Large intestine (tissue), 3 donors: ENCODE measurements around the gene HIGD1C. TPM values are rescaled to one million over a fixed set of nuclear protein-coding genes. Genes with fewer than 3 reads are reported as not detected.
"Not testable (repeated sequence)": the region's sequence is repeated elsewhere in the genome, so short reads cannot be mapped to it uniquely, and the experiment has no call there.

Experiments
- DNase-seq, 2 donors: peaks; one replicate each; pipeline versions ENCODE4 v3.0.0 to v3.0.0-alpha.2; 2013
- H3K27ac ChIP-seq: one replicate; pipeline ENCODE4 v1.5.1; 2013; ENCODE audit warnings: low read length
- H3K27me3 ChIP-seq: 2 replicates; pipeline ENCODE4 v1.6.1; 2013; ENCODE audit warnings: low read length; ENCODE audit not compliant: control insufficient read depth, insufficient read depth
- H3K36me3 ChIP-seq: 2 replicates; pipeline ENCODE4 v1.6.1; 2013; ENCODE audit warnings: low read length; ENCODE audit not compliant: control insufficient read depth, insufficient read depth
- H3K4me1 ChIP-seq: one replicate; pipeline ENCODE4 v1.6.1; 2013; ENCODE audit warnings: low read length; ENCODE audit not compliant: control insufficient read depth, insufficient read depth
- H3K4me3 ChIP-seq: one replicate; pipeline ENCODE4 v1.5.1; 2013; ENCODE audit warnings: low read length
- H3K9me3 ChIP-seq: one replicate; pipeline ENCODE4 v1.6.1; 2013; ENCODE audit warnings: mild to moderate bottlenecking, low read depth, low read length, moderate library complexity; ENCODE audit not compliant: control insufficient read depth
- WGBS: methylation state at CpG from one replicate; pipeline ENCODE4 v1.1.5; 2013; ENCODE audit warnings: low lambda C conversion rate; ENCODE audit not compliant: insufficient coverage; 5-methylcytosine and 5-hydroxymethylcytosine counted together
- polyA plus RNA-seq: library from polyadenylated mRNA; unstranded; fragments of 120-200 nt; gene quantifications from one replicate; pipeline ENCODE4 v1.2.1, GENCODE V29; 2013

Gene HIGD1C
- polyA plus RNA-seq, 1 donor = not detected

- Histone ChIP-seq H3K27me3 (no peaks in the 10 kb centered on the region), H3K9me3 (no peaks in the 10 kb centered on the region), H3K4me3 (peak overlapping the region; percentile 48), H3K36me3 (no peaks in the 10 kb centered on the region), H3K27ac (peak overlapping the region; percentile 63), H3K4me1 (peaks cover 19% of the 10 kb centered on the region)
- DNase-seq = peak; percentile 62 to 84
- no CpG with 5 or more reads among the region's 13 CpGs for WGBS
These were observed 27.7 kb upstream of the HIGD1C start for GRCh38 chr12:50924439-50925341.

GRCh38 chr12:50925342-50925651 lies 27.0 kb upstream of the HIGD1C start:
- Histone ChIP-seq H3K27me3 (no peaks in the 10 kb centered on the region), H3K4me3 (peak overlapping the region; percentile 48), H3K36me3 (no peaks in the 10 kb centered on the region), H3K27ac (peak overlapping the region; percentile 63), H3K9me3 (no peaks in the 10 kb centered on the region), H3K4me1 (peaks cover 19% of the 10 kb centered on the region)
- DNase-seq = peak in 1 of 2 donors; percentile 43
- WGBS = no CpG with 5 or more reads among the region's 7 CpGs

GRCh38 chr12:50925920-50926319 lies 26.4 kb upstream of the HIGD1C start:
- Histone ChIP-seq H3K27ac (peak overlapping the region; percentile 71), H3K9me3 (no peaks in the 10 kb centered on the region), H3K36me3 (no peaks in the 10 kb centered on the region), H3K4me3 (peak overlapping the region; percentile 48), H3K27me3 (no peaks in the 10 kb centered on the region), H3K4me1 (peaks cover 19% of the 10 kb centered on the region)
- no CpG with 5 or more reads among the region's 1 CpG for WGBS
- DNase-seq = no peak

- 67% methylated on average over 1 of the region's 1 CpG for WGBS
- Histone ChIP-seq H3K27ac (peak overlapping the region; percentile 71), H3K9me3 (no peaks in the 10 kb centered on the region), H3K36me3 (no peaks in the 10 kb centered on the region), H3K27me3 (no peaks in the 10 kb centered on the region), H3K4me3 (peak overlapping the region; percentile 48), H3K4me1 (peaks cover 23% of the 10 kb centered on the region)
- DNase-seq = no peak
These were observed 25.9 kb upstream of the HIGD1C start for GRCh38 chr12:50926415-50926814.

- not testable (repeated sequence) for H3K27me3 ChIP-seq, H3K36me3 ChIP-seq, H3K9me3 ChIP-seq
- peak overlapping the region; percentile 8 for H3K4me3 ChIP-seq
- DNase-seq = peak; percentile 61 to 70
- peak overlapping the region; percentile 71 for H3K27ac ChIP-seq
- WGBS = 63% methylated on average over 1 of the region's 3 CpGs
- H3K4me1 ChIP-seq = peaks cover 28% of the 10 kb centered on the region
These were observed 25.4 kb upstream of the HIGD1C start for GRCh38 chr12:50926932-50927331.

GRCh38 chr12:50927356-50927755 lies 25.0 kb upstream of the HIGD1C start:
- peak overlapping the region; percentile 71 for H3K27ac ChIP-seq
- no peaks in the 10 kb centered on the region for H3K27me3 ChIP-seq
- no peaks in the 10 kb centered on the region for H3K36me3 ChIP-seq
- peak overlapping the region; percentile 8 for H3K4me3 ChIP-seq
- H3K9me3 ChIP-seq = no peaks in the 10 kb centered on the region
- peaks cover 33% of the 10 kb centered on the region for H3K4me1 ChIP-seq
- 20% methylated on average over 1 of the region's 2 CpGs for WGBS
- peak in 1 of 2 donors; percentile 31 for DNase-seq

GRCh38 chr12:50927766-50928224 lies 24.5 kb upstream of the HIGD1C start:
- WGBS = no CpG with 5 or more reads among the region's 6 CpGs
- peaks cover 33% of the 10 kb centered on the region for H3K4me1 ChIP-seq
- H3K27me3 ChIP-seq = no peaks in the 10 kb centered on the region
- no peaks in the 10 kb centered on the region for H3K36me3 ChIP-seq
- H3K27ac ChIP-seq = no peak overlapping the region
- no peaks in the 10 kb centered on the region for H3K9me3 ChIP-seq
- H3K4me3 ChIP-seq = no peak overlapping the region
- no peak for DNase-seq

GRCh38 chr12:50928392-50928791 lies 24.0 kb upstream of the HIGD1C start:
- H3K36me3 ChIP-seq = no peaks in the 10 kb centered on the region
- H3K27ac ChIP-seq = no peak overlapping the region
- DNase-seq = no peak
- no peaks in the 10 kb centered on the region for H3K27me3 ChIP-seq
- no peaks in the 10 kb centered on the region for H3K9me3 ChIP-seq
- no peak overlapping the region for H3K4me3 ChIP-seq
- H3K4me1 ChIP-seq = peaks cover 34% of the 10 kb centered on the region
- WGBS = 80% methylated on average over 1 of the region's 3 CpGs

- no peaks in the 10 kb centered on the region for H3K9me3 ChIP-seq
- DNase-seq = no peak
- H3K27ac ChIP-seq = no peak overlapping the region
- peaks cover 43% of the 10 kb centered on the region for H3K4me1 ChIP-seq
- H3K27me3 ChIP-seq = no peaks in the 10 kb centered on the region
- H3K36me3 ChIP-seq = no peaks in the 10 kb centered on the region
- WGBS = no CpG with 5 or more reads among the region's 3 CpGs
- no peak overlapping the region for H3K4me3 ChIP-seq
These were observed 22.5 kb upstream of the HIGD1C start for GRCh38 chr12:50929831-50930230.

- H3K9me3 ChIP-seq, H3K4me3 ChIP-seq, H3K27ac ChIP-seq, H3K36me3 ChIP-seq, H3K27me3 ChIP-seq, DNase-seq: not testable (repeated sequence)
- WGBS = no CpG with 5 or more reads among the region's 12 CpGs
- H3K4me1 ChIP-seq = peaks cover 50% of the 10 kb centered on the region
These were observed 21.9 kb upstream of the HIGD1C start for GRCh38 chr12:50930477-50930876.
